Epithelial cell of proximal tubule (primary cell): ENCODE measurements around the gene SORCS2. TPM values are rescaled to one million over a fixed set of nuclear protein-coding genes. Genes with fewer than 3 reads are reported as not detected.

Source experiments
- DNase-seq: peaks from one replicate; pipeline ENCODE4 v3.0.0-alpha.2; 2011; ENCODE audit warnings: low read depth
- H3K4me3 ChIP-seq: 2 replicates; pipeline ENCODE4 v1.5.1; 2011; ENCODE audit warnings: low read depth, mild to moderate bottlenecking, low read length
- total RNA-seq: library from RNA; depleted of rRNA; stranded (reverse); fragments of >200 nt; gene quantifications from 2 replicates; pipeline ENCODE4 v1.2.3, GENCODE V29; 2015
- TF ChIP-seq, protein P1 (sequence below): conservative IDR thresholded peaks from 2 replicates; pipeline ENCODE4 v1.5.1; 2012; ENCODE audit warnings: low read depth, mild to moderate bottlenecking, low read length

Gene SORCS2
- total RNA-seq, 1 donor from 2014 or later: 0.29 TPM

GRCh38 chr4:7247946-7248345, 55.6 kb downstream of the SORCS2 start:
- no peak for DNase-seq
- TF ChIP-seq, protein P1, sequence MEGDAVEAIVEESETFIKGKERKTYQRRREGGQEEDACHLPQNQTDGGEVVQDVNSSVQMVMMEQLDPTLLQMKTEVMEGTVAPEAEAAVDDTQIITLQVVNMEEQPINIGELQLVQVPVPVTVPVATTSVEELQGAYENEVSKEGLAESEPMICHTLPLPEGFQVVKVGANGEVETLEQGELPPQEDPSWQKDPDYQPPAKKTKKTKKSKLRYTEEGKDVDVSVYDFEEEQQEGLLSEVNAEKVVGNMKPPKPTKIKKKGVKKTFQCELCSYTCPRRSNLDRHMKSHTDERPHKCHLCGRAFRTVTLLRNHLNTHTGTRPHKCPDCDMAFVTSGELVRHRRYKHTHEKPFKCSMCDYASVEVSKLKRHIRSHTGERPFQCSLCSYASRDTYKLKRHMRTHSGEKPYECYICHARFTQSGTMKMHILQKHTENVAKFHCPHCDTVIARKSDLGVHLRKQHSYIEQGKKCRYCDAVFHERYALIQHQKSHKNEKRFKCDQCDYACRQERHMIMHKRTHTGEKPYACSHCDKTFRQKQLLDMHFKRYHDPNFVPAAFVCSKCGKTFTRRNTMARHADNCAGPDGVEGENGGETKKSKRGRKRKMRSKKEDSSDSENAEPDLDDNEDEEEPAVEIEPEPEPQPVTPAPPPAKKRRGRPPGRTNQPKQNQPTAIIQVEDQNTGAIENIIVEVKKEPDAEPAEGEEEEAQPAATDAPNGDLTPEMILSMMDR: no peak
- H3K4me3 ChIP-seq: no peak overlapping the region

GRCh38 chr4:7248857-7249256, 56.5 kb downstream of the SORCS2 start:
- no peak for DNase-seq
- H3K4me3 ChIP-seq: no peak overlapping the region
- TF ChIP-seq, protein P1: no peak

DNA sequence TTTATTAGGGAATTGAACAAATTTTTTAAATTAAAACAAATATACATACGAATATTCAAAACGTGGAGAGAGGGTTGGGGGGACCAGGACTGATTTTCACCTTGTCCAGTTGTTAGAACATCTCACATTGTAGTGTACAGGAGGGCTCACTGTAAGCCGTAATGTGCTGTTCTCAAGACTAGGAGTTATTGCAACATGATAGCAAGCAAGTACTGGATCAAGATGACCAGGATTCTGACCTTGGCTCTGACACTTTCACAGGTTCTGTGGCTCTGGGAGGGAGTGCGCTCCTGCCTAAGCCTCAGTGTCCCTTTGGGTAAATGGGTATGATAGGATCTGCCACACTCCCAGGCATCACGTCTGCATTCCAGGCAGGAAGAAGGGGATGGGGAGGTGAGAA, 59.0 kb downstream of the SORCS2 start:
- DNase-seq: no peak
- H3K4me3 ChIP-seq: no peak overlapping the region
- TF ChIP-seq, protein P1: no peak

GRCh38 chr4:7252051-7252450, 59.7 kb downstream of the SORCS2 start:
- TF ChIP-seq, protein P1: no peak
- no peak for DNase-seq
- no peak overlapping the region for H3K4me3 ChIP-seq

GRCh38 chr4:7252510-7253340, 60.4 kb downstream of the SORCS2 start:
- TF ChIP-seq, protein P1: no peak
- DNase-seq: no peak

DNA sequence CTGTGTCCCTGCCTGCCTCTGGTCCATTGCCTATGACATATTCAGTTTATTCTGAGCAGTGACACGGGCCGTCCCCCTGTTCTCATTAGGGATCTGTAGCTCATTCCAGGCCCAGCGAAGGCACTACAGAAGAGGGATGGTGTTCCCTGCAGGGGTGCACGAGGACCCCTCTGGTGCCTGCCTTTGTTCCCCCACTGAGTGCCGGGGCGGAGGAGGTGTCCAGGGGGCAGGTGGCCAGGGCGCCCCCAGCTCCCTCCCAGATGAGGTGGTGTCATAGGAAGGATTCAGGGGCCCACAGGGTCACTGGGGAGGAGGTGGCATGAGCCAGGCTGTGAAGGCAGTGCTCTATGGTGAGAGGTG, 61.0 kb downstream of the SORCS2 start:
- DNase-seq: no peak
- TF ChIP-seq, protein P1: no peak
- H3K4me3 ChIP-seq: no peak overlapping the region

More at GRCh38 chr4:7252510-7253340, 60.4 kb downstream of the SORCS2 start:
- no peak overlapping the region for H3K4me3 ChIP-seq

DNA sequence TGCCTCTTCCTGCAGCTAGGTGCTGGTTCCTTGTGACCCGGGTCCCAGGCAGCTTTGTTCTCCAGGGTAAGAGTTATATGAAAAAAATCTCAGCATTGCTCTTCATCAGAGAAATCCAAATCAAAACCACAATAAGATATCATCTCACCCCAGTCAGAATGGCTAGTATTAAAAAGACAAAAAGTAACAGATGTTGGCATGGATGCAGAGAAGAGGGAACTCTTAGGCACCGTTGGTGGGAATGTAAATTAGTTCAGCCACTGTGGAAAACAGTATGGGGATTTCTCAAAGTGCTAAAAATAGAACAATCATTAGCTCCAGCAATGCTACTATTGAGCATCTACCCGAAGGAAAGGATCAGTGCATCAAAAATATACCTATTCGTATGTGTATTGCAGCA, 61.5 kb downstream of the SORCS2 start:
- TF ChIP-seq, protein P1: no peak
- H3K4me3 ChIP-seq: no peak overlapping the region
- DNase-seq: no peak
